ENCODE data around the gene HMGN2.

DNA sequence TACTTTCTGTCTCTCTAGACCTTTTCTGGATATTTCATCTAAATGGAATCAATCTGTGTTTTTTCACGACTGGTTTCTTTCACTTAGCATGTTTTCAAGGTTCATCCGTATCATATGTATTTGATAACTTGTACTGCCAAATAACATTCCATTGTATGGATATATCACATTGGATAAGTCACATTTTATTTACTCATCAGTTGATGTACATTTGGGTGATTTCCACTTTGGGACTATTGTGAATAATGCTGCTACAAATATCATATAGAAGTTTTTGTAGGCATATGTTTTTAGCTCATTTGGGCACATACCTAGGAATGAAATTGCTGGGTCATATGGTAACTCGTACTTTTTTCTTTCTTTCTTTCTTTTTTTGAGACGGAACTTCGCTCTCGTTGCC lies 6.7 kb downstream of the HMGN2 start:
- no peak for TF ChIP-seq FOXK2 (IDR thresholded peaks at IDR 0.05)
- no peak for TF ChIP-seq TARDBP (IDR thresholded peaks at IDR 0.05)
- TF ChIP-seq SP1 (IDR thresholded peaks at IDR 0.05) = no peak
- TF ChIP-seq ZNF384 (IDR thresholded peaks at IDR 0.05) = no peak
